Measurements from ENCODE around the gene AKAP5. TPM values are rescaled to one million over a fixed set of nuclear protein-coding genes. Genes with fewer than 3 reads are reported as not detected.

The AKAP5 gene
- total and polyA plus RNA-seq, 8 donors: 1.7 to 3.6 (median 2.8) TPM

DNA sequence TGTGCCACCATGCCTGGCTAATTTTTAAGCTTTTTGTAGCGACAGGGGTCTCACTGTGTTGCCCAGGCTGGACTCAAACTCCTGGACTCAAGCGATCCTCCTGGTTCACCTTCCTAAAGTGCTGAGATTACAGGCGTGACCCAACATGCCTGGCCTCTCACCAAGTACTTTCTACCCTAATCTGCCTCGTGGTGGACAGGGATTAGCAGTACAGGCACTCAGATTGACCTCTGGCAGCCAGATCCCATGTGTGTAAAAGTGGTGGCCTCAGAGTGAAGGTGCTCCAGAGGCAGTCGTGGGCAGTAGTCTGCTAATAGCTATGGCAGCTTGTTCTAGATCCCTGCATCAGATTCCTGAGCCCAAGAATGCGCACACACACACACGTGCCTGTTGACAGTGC, 46.3 kb upstream of the AKAP5 start:
- TF ChIP-seq, protein P1, sequence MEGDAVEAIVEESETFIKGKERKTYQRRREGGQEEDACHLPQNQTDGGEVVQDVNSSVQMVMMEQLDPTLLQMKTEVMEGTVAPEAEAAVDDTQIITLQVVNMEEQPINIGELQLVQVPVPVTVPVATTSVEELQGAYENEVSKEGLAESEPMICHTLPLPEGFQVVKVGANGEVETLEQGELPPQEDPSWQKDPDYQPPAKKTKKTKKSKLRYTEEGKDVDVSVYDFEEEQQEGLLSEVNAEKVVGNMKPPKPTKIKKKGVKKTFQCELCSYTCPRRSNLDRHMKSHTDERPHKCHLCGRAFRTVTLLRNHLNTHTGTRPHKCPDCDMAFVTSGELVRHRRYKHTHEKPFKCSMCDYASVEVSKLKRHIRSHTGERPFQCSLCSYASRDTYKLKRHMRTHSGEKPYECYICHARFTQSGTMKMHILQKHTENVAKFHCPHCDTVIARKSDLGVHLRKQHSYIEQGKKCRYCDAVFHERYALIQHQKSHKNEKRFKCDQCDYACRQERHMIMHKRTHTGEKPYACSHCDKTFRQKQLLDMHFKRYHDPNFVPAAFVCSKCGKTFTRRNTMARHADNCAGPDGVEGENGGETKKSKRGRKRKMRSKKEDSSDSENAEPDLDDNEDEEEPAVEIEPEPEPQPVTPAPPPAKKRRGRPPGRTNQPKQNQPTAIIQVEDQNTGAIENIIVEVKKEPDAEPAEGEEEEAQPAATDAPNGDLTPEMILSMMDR (IDR thresholded peaks at IDR 0.05): no peak
- Histone ChIP-seq H3K4me3 (no peak overlapping the region), H3K27ac (no peak overlapping the region), H3K36me3 (peaks cover 0 to 88% of the 10 kb centered on the region in 2 donors), H3K4me1 (no peaks in the 10 kb centered on the region), H3K9me3 (no peaks in the 10 kb centered on the region), H3K27me3 (no peaks in the 10 kb centered on the region)
- DNase-seq (no peak), ATAC-seq (no peak)
- intact Hi-C loops (cut with DNase I): no loop called here

DNA sequence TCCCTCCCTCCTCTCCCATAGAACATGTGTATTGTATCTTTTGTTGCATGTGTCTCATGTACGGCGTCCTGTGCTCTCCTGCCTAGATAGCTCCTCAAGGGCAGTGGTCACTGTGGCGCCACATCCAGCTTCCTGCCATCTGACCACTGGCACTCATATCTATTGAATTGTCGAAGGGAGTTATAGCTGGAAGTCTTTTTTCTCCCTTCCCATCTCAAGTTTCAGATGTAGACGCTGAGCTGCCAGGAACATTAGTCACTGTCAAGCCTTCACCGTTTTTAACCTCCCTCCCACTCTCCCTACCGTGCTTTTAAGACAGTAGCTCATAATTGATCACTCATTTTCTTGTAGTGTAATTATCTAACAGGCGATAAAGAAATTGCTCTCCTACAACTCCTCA, 44.1 kb upstream of the AKAP5 start:
- Histone ChIP-seq H3K4me1 (no peaks in the 10 kb centered on the region), H3K36me3 (peaks cover 0 to 91% of the 10 kb centered on the region in 2 donors), H3K27ac (no peak overlapping the region), H3K4me3 (no peak overlapping the region), H3K27me3 (no peaks in the 10 kb centered on the region), H3K9me3 (no peaks in the 10 kb centered on the region)
- intact Hi-C loops (cut with DNase I): no loop called here
- ATAC-seq (no peak), DNase-seq (no peak)
- TF ChIP-seq, protein P1 (IDR thresholded peaks at IDR 0.05): no peak

DNA sequence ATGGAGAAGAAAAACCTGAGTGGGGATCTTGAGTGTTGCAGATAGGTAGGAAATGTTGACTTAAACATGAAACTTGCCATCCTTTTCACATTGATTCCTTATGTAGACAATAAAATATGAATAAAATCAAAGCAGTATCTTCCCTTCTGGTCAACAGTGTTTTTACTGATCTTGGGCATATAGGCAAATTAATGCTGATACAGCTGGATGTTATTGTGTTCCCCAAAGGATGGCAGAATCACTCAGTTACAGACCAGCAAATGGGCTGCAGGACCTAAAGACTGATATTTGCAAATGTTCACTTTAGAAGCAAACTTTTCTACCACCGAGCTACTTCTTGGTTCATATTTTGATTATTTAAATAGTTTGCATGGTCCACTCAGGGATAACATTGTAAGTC, 43.3 kb upstream of the AKAP5 start:
- H3K27me3 ChIP-seq: no peaks in the 10 kb centered on the region
- H3K4me3 ChIP-seq: no peak overlapping the region
- DNase-seq (no peak), ATAC-seq (no peak)
- intact Hi-C loops (cut with DNase I): no loop called here
- H3K36me3 ChIP-seq: peaks cover 0 to 91% of the 10 kb centered on the region in 2 donors
- no peak overlapping the region for H3K27ac ChIP-seq
- no peaks in the 10 kb centered on the region for H3K4me1 ChIP-seq
- TF ChIP-seq, protein P1 (IDR thresholded peaks at IDR 0.05): no peak
- H3K9me3 ChIP-seq: no peaks in the 10 kb centered on the region

DNA sequence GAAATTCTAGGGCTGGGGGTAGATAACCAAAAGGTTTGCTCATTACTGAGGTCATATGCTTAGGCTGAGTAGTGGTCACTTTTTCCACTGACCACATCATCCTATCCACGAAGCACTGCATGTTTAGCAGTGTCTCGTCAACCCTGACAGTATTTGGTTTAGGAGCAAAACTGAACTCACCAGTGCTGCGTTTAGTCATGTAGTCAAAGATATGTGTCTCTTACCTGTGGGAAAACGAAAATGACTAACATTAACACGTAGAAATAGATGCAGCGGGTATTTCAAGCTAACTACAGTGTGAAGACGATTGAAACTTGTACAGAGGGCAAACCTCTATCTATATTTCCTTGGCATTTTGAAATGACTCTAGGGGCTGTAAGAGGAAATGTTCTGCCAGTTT, 42.5 kb upstream of the AKAP5 start:
- Histone ChIP-seq H3K9me3 (no peaks in the 10 kb centered on the region), H3K27ac (no peak overlapping the region), H3K4me3 (no peak overlapping the region), H3K4me1 (no peaks in the 10 kb centered on the region), H3K36me3 (peaks cover 0 to 91% of the 10 kb centered on the region in 2 donors), H3K27me3 (no peaks in the 10 kb centered on the region)
- TF ChIP-seq, protein P1 (IDR thresholded peaks at IDR 0.05): no peak
- intact Hi-C loops (cut with DNase I): no loop called here
- DNase-seq (no peak), ATAC-seq (no peak)

DNA sequence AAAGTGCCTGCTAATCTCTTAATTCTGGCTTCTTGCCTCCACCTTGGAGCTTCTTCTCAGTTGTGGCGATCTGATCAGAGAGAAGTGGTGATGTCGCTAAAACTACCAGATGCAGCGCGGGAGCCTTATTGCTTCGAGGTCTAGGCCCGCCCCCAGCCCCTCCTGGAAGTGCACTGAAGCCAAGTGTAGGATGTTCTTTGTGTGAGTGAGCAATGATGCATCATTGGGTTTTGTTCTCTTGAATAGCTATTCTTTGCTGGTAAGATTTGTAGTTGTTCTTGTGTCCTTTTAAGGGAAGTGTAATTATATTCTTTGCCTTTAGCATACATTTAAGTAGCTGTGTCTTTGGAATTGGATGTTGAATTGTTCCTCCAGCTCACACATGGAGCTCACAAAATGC, 41.3 kb upstream of the AKAP5 start:
- ATAC-seq (no peak), DNase-seq (no peak)
- no peak overlapping the region for H3K27ac ChIP-seq
- H3K4me3 ChIP-seq: no peak overlapping the region
- H3K4me1 ChIP-seq: no peaks in the 10 kb centered on the region
- no peaks in the 10 kb centered on the region for H3K9me3 ChIP-seq
- intact Hi-C loops (cut with DNase I): no loop called here
- TF ChIP-seq, protein P1 (IDR thresholded peaks at IDR 0.05): no peak
- no peaks in the 10 kb centered on the region for H3K27me3 ChIP-seq
- H3K36me3 ChIP-seq: peaks cover 0 to 91% of the 10 kb centered on the region in 2 donors
